Naive B cell (primary cell): Measurements from ENCODE around the gene FHIP1B. TPM values are rescaled to one million over a fixed set of nuclear protein-coding genes. Genes with fewer than 3 reads are reported as not detected.

Experiments used
- ATAC-seq, 2 donors: fragments of 150-1000 bp; cut with Tn5 transposase; 2 replicates each; pipeline ENCODE4 v1.10.0; 2021; ENCODE audit warnings: low read depth in 2 of 2, mild to moderate bottlenecking in 2 of 2, moderate library complexity in 2 of 2
- DNase-seq: peaks from one replicate; pipeline ENCODE4 v3.0.0; 2022
- H3K27ac Mint-ChIP-seq, 6 donors: one replicate each; pipeline ENCODE4 v1.8.0; 2020 to 2022; ENCODE audit warnings: mild to moderate bottlenecking in 6 of 6, mixed read lengths in 6 of 6, moderate library complexity in 5 of 6, inconsistent platforms in 2 of 6
- H3K27me3 Mint-ChIP-seq, 3 donors: one replicate each; pipeline ENCODE4 v1.8.0; 2021 to 2022; ENCODE audit warnings: mixed read lengths in 3 of 3, mild to moderate bottlenecking in 1 of 3
- H3K36me3 Mint-ChIP-seq, 2 donors: one replicate each; pipeline ENCODE4 v1.8.0; 2020 to 2022; ENCODE audit warnings: mixed read lengths in 2 of 2, inconsistent platforms in 1 of 2, mild to moderate bottlenecking in 1 of 2
- H3K4me1 Mint-ChIP-seq, 3 donors: one replicate each; pipeline ENCODE4 v1.8.0; 2020 to 2022; ENCODE audit warnings: mixed read lengths in 3 of 3, inconsistent platforms in 1 of 3, mild to moderate bottlenecking in 1 of 3, moderate library complexity in 1 of 3
- H3K4me3 Mint-ChIP-seq, 8 donors: one replicate each; pipeline ENCODE4 v1.8.0; 2020 to 2022; ENCODE audit warnings: mild to moderate bottlenecking in 8 of 8, mixed read lengths in 8 of 8, moderate library complexity in 8 of 8, inconsistent platforms in 2 of 8
- H3K9me3 Mint-ChIP-seq, 7 donors: one replicate each; pipeline ENCODE4 v1.8.0; 2020 to 2022; ENCODE audit warnings: mixed read lengths in 7 of 7, mild to moderate bottlenecking in 5 of 7, inconsistent platforms in 2 of 7, moderate library complexity in 1 of 7
- polyA plus RNA-seq, 6 donors: library from polyadenylated mRNA; unstranded; fragments of 300-500 nt; fragmentation: Illumina TruSeq; gene quantifications; one replicate each; pipeline ENCODE4 v1.2.3, GENCODE V29; 2021; ENCODE audit warnings: low read depth in 6 of 6

The FHIP1B gene
- polyA plus RNA-seq, 6 donors from 2014 or later: 6.4 to 19.5 (median 10.1) TPM

- Mint-ChIP-seq H3K9me3 (no peaks in the 10 kb centered on the region), H3K4me3 (no peak overlapping the region), H3K4me1 (peaks cover 4 to 12% (median 10%) of the 10 kb centered on the region in 3 donors), H3K36me3 (peaks cover 5 to 15% of the 10 kb centered on the region in 2 donors), H3K27ac (no peak overlapping the region), H3K27me3 (no peaks in the 10 kb centered on the region)
- ATAC-seq (no peak), DNase-seq (no peak)
Measured at GRCh38 chr11:6206456-6207180, 27.8 kb downstream of the FHIP1B start.

GRCh38 chr11:6205366-6205765, 29.1 kb downstream of the FHIP1B start, which contains the start of gene C11orf42:
TSS of gene C11orf42 (plus strand) at chr11:6205557. CDS start at chr11:6205616, 59 bp downstream.
- Mint-ChIP-seq H3K9me3 (no peaks in the 10 kb centered on the region), H3K36me3 (peaks cover 5 to 15% of the 10 kb centered on the region in 2 donors), H3K4me1 (peaks cover 4 to 12% (median 10%) of the 10 kb centered on the region in 3 donors), H3K4me3 (no peak within 1 kb of the TSS), H3K27me3 (no peaks in the 10 kb centered on the region), H3K27ac (peak within 1 kb of the TSS in 2 of 6 donors; percentile 23 to 45)
- no peak for DNase-seq
- no peak for ATAC-seq

- Mint-ChIP-seq H3K27ac (peak overlapping the region in 1 of 6 donors; percentile 35), H3K36me3 (peaks cover 5 to 15% of the 10 kb centered on the region in 2 donors), H3K4me3 (no peak overlapping the region), H3K9me3 (no peaks in the 10 kb centered on the region), H3K4me1 (peaks cover 7 to 12% (median 10%) of the 10 kb centered on the region in 3 donors), H3K27me3 (no peaks in the 10 kb centered on the region)
- no peak for ATAC-seq
- no peak for DNase-seq
Measured at GRCh38 chr11:6204706-6205105, 29.7 kb downstream of the FHIP1B start.

- ATAC-seq (no peak), DNase-seq (no peak)
- Mint-ChIP-seq H3K9me3 (no peaks in the 10 kb centered on the region), H3K36me3 (peaks cover 0 to 8% of the 10 kb centered on the region in 2 donors), H3K27ac (peak overlapping the region in 3 of 6 donors; percentile 13 to 69 (median 50)), H3K27me3 (no peaks in the 10 kb centered on the region), H3K4me3 (no peak overlapping the region), H3K4me1 (peaks cover 8 to 12% (median 10%) of the 10 kb centered on the region in 3 donors)
Measured at GRCh38 chr11:6203327-6203726, 31.1 kb downstream of the FHIP1B start.

- no peak for DNase-seq
- ATAC-seq: no peak
- peaks cover 0 to 8% of the 10 kb centered on the region in 2 donors for H3K36me3 Mint-ChIP-seq
- H3K9me3 Mint-ChIP-seq: no peaks in the 10 kb centered on the region
- H3K4me1 Mint-ChIP-seq: peaks cover 8 to 12% (median 10%) of the 10 kb centered on the region in 3 donors
- H3K4me3 Mint-ChIP-seq: no peak overlapping the region
- peak overlapping the region in 1 of 6 donors; percentile 28 for H3K27ac Mint-ChIP-seq
- H3K27me3 Mint-ChIP-seq: no peaks in the 10 kb centered on the region
Measured at GRCh38 chr11:6202041-6202440, 32.4 kb downstream of the FHIP1B start.

- H3K27ac Mint-ChIP-seq: no peak overlapping the region
- H3K4me1 Mint-ChIP-seq: peaks cover 8 to 12% (median 10%) of the 10 kb centered on the region in 3 donors
- DNase-seq (no peak), ATAC-seq (no peak)
- no peaks in the 10 kb centered on the region for H3K27me3 Mint-ChIP-seq
- peaks cover 0 to 8% of the 10 kb centered on the region in 2 donors for H3K36me3 Mint-ChIP-seq
- no peak overlapping the region for H3K4me3 Mint-ChIP-seq
- no peaks in the 10 kb centered on the region for H3K9me3 Mint-ChIP-seq
Measured at GRCh38 chr11:6201481-6201880, 33.0 kb downstream of the FHIP1B start.

- DNase-seq (no peak), ATAC-seq (no peak)
- no peak overlapping the region for H3K4me3 Mint-ChIP-seq
- H3K9me3 Mint-ChIP-seq: no peaks in the 10 kb centered on the region
- H3K27ac Mint-ChIP-seq: no peak overlapping the region
- H3K27me3 Mint-ChIP-seq: no peaks in the 10 kb centered on the region
- peaks cover 8 to 12% (median 10%) of the 10 kb centered on the region in 3 donors for H3K4me1 Mint-ChIP-seq
- peaks cover 0 to 7% of the 10 kb centered on the region in 2 donors for H3K36me3 Mint-ChIP-seq
Measured at GRCh38 chr11:6200975-6201374, 33.5 kb downstream of the FHIP1B start.

- Mint-ChIP-seq H3K4me1 (peaks cover 8 to 12% (median 10%) of the 10 kb centered on the region in 3 donors), H3K9me3 (no peaks in the 10 kb centered on the region), H3K27ac (peak within 1 kb of the TSS in 2 of 6 donors; percentile 34 to 48), H3K36me3 (no peaks in the 10 kb centered on the region), H3K4me3 (no peak within 1 kb of the TSS), H3K27me3 (no peaks in the 10 kb centered on the region)
- ATAC-seq (no peak), DNase-seq (no peak)
Measured at GRCh38 chr11:6199174-6199810, 35.1 kb downstream of the FHIP1B start, which contains the start of gene OR52W1. TSS of gene OR52W1 (plus strand) at chr11:6199224. CDS start at chr11:6199224, 0 bp downstream.

- ATAC-seq: no peak
- DNase-seq: no peak
- H3K9me3 Mint-ChIP-seq: no peaks in the 10 kb centered on the region
- H3K36me3 Mint-ChIP-seq: no peaks in the 10 kb centered on the region
- peaks cover 0 to 4% (median 0%) of the 10 kb centered on the region in 3 donors for H3K4me1 Mint-ChIP-seq
- no peak overlapping the region for H3K27ac Mint-ChIP-seq
- H3K27me3 Mint-ChIP-seq: no peaks in the 10 kb centered on the region
- H3K4me3 Mint-ChIP-seq: no peak overlapping the region
Measured at GRCh38 chr11:6197466-6198200, 36.8 kb downstream of the FHIP1B start.

GRCh38 chr11:6196396-6196795, 38.0 kb downstream of the FHIP1B start:
- no peak for DNase-seq
- no peak overlapping the region for H3K4me3 Mint-ChIP-seq
- H3K27me3 Mint-ChIP-seq: no peaks in the 10 kb centered on the region
- H3K27ac Mint-ChIP-seq: no peak overlapping the region
- no peaks in the 10 kb centered on the region for H3K36me3 Mint-ChIP-seq
- no peak for ATAC-seq
- peaks cover 0 to 4% (median 0%) of the 10 kb centered on the region in 3 donors for H3K4me1 Mint-ChIP-seq
- peaks cover 0 to 2% (median 0%) of the 10 kb centered on the region in 7 donors for H3K9me3 Mint-ChIP-seq

- no peak overlapping the region for H3K4me3 Mint-ChIP-seq
- peaks cover 0 to 2% (median 0%) of the 10 kb centered on the region in 7 donors for H3K9me3 Mint-ChIP-seq
- H3K4me1 Mint-ChIP-seq: no peaks in the 10 kb centered on the region
- H3K36me3 Mint-ChIP-seq: no peaks in the 10 kb centered on the region
- no peaks in the 10 kb centered on the region for H3K27me3 Mint-ChIP-seq
- no peak overlapping the region for H3K27ac Mint-ChIP-seq
- DNase-seq (no peak), ATAC-seq (no peak)
Measured at GRCh38 chr11:6194065-6194581, 40.3 kb downstream of the FHIP1B start.

GRCh38 chr11:6191742-6192141, 42.7 kb downstream of the FHIP1B start:
- Mint-ChIP-seq H3K9me3 (peaks cover 0 to 2% (median 0%) of the 10 kb centered on the region in 7 donors), H3K36me3 (no peaks in the 10 kb centered on the region), H3K27me3 (no peaks in the 10 kb centered on the region), H3K4me1 (no peaks in the 10 kb centered on the region), H3K27ac (no peak overlapping the region), H3K4me3 (no peak overlapping the region)
- DNase-seq (no peak), ATAC-seq (no peak)

- H3K36me3 Mint-ChIP-seq: no peaks in the 10 kb centered on the region
- H3K27me3 Mint-ChIP-seq: peaks cover 17 to 36% (median 28%) of the 10 kb centered on the region in 3 donors
- H3K9me3 Mint-ChIP-seq: peaks cover 0 to 8% (median 1%) of the 10 kb centered on the region in 7 donors
- H3K4me1 Mint-ChIP-seq: no peaks in the 10 kb centered on the region
- DNase-seq: no peak
- H3K4me3 Mint-ChIP-seq: no peak overlapping the region
- H3K27ac Mint-ChIP-seq: no peak overlapping the region
- no peak for ATAC-seq
Measured at GRCh38 chr11:6175440-6175839, 59.0 kb downstream of the FHIP1B start.
